ENCODE data around the gene WWOX. TPM values are rescaled to one million over a fixed set of nuclear protein-coding genes. Genes with fewer than 3 reads are reported as not detected.

The WWOX gene
- total RNA-seq, 5 donors from 2014 or later (not counting 1 experiment from before 2014, with no cell fraction given): 21.2 to 26.0 (median 22.6) TPM

GRCh38 chr16:78562650-78563049, 463.2 kb downstream of the WWOX start:
- Mint-ChIP-seq H3K4me1 (peaks cover 12 to 16% (median 12%) of the 10 kb centered on the region in 3 donors), H3K4me3 (no peak overlapping the region), H3K27me3 (no peaks in the 10 kb centered on the region), H3K9me3 (peaks cover 0 to 10% (median 0%) of the 10 kb centered on the region in 3 donors), H3K36me3 (peaks cover 9% of the 10 kb centered on the region), H3K27ac (no peak overlapping the region)
- Histone ChIP-seq H3K9me3 (no peaks in the 10 kb centered on the region), H3K4me1 (ENCODE audit: control insufficient read depth in 1 of 2, extremely low read depth in 1 of 2, insufficient read depth in 2 of 2, low read length in 2 of 2) (peaks cover 0 to 8% of the 10 kb centered on the region in 2 experiments), H3K36me3 (ENCODE audit: control insufficient read depth in 2 of 2, extremely low read depth in 1 of 2, insufficient read depth in 1 of 2, low read length in 1 of 2) (no peaks in the 10 kb centered on the region), H3K27ac (ENCODE audit: low read length) (no peak overlapping the region), H3K4me3 (ENCODE audit: control insufficient read depth in 1 of 2, extremely low read depth in 1 of 2, low read length in 1 of 2) (no peak overlapping the region), H3K27me3 (replicated peaks in 1 of 2; ENCODE audit: control insufficient read depth in 2 of 2, extremely low read depth in 1 of 2, insufficient read depth in 2 of 2, low read length in 1 of 2) (no peaks in the 10 kb centered on the region)
- ChIA-PET CTCF (no interaction called here), POLR2A (no interaction called here)
- WGBS (ENCODE audit: insufficient coverage): 94% methylated on average over 7 of the region's 8 CpGs
- DNase-seq (no peak), ATAC-seq (replicated peaks in 1 of 4) (no peak)

GRCh38 chr16:78563905-78564304, 464.5 kb downstream of the WWOX start:
- peaks cover 0 to 10% (median 0%) of the 10 kb centered on the region in 3 donors for H3K9me3 Mint-ChIP-seq
- CTCF ChIA-PET: no interaction called here
- no peak for DNase-seq

DNA sequence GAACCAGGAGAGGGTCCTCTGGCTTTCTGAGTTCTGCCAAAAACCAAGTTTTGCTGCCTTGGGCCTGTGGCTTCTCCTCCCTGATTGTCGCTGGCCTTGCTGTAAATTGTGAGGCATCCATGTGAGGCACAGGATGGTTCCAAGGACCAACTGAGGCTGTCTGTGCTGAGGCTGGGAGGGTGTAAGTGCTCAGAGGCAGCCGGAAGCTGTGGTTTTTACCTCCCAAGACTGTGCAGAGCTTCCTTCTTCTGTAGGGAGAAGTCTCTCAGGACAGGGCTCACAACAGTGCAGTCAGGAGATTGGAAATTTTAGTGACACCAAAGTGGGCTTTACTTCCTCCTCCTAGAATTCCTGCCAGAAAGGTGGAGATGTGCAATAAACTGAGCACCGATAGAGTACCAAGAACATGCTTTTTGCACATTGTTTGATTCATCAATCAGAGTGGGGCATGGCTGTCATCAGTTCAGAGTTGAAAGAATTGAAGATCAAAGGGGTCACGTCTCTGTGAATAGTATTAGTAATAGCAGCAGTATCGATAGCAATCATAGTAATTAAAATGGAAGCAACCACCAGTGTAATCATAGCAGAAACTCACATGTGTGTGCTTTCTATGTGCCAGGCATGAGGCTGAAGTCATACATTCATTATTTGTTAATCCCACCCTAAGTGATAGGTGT, 467.1 kb downstream of the WWOX start:
- Histone ChIP-seq H3K9me3 (no peaks in the 10 kb centered on the region), H3K27me3 (replicated peaks in 1 of 2; ENCODE audit: control insufficient read depth in 2 of 2, extremely low read depth in 1 of 2, insufficient read depth in 2 of 2, low read length in 1 of 2) (no peaks in the 10 kb centered on the region), H3K36me3 (ENCODE audit: control insufficient read depth in 2 of 2, extremely low read depth in 1 of 2, insufficient read depth in 1 of 2, low read length in 1 of 2) (no peaks in the 10 kb centered on the region), H3K27ac (ENCODE audit: low read length) (no peak overlapping the region), H3K4me3 (ENCODE audit: control insufficient read depth in 1 of 2, extremely low read depth in 1 of 2, low read length in 1 of 2) (no peak overlapping the region), H3K4me1 (ENCODE audit: control insufficient read depth in 1 of 2, extremely low read depth in 1 of 2, insufficient read depth in 2 of 2, low read length in 2 of 2) (peaks cover 0 to 8% of the 10 kb centered on the region in 2 experiments)
- peaks cover 9% of the 10 kb centered on the region for H3K36me3 Mint-ChIP-seq
- DNase-seq (peak in 2 of 35 experiments; percentile 4 to 5), ATAC-seq (replicated peaks in 1 of 4) (peak in 3 of 4 experiments; percentile 48 to 53 (median 50))
- 11% methylated on average over 3 of the region's 5 CpGs for WGBS (ENCODE audit: insufficient coverage)
- H3K9me3 Mint-ChIP-seq: peaks cover 0 to 10% (median 0%) of the 10 kb centered on the region in 3 donors
- H3K4me3 Mint-ChIP-seq: peak overlapping the region in 1 of 3 donors; percentile 23
- H3K4me1 Mint-ChIP-seq: peaks cover 12 to 18% (median 12%) of the 10 kb centered on the region in 3 donors
- CTCF ChIA-PET: no interaction called here
- no peak overlapping the region for H3K27ac Mint-ChIP-seq
- POLR2A ChIA-PET: no interaction called here
- no peaks in the 10 kb centered on the region for H3K27me3 Mint-ChIP-seq

More at GRCh38 chr16:78563905-78564304, 464.5 kb downstream of the WWOX start:
- no peak for ATAC-seq (replicated peaks in 1 of 4)
- no peak overlapping the region for H3K4me3 Mint-ChIP-seq
- no peak overlapping the region for H3K27ac Mint-ChIP-seq
- Histone ChIP-seq H3K9me3 (no peaks in the 10 kb centered on the region), H3K4me1 (ENCODE audit: control insufficient read depth in 1 of 2, extremely low read depth in 1 of 2, insufficient read depth in 2 of 2, low read length in 2 of 2) (peaks cover 0 to 8% of the 10 kb centered on the region in 2 experiments), H3K36me3 (ENCODE audit: control insufficient read depth in 2 of 2, extremely low read depth in 1 of 2, insufficient read depth in 1 of 2, low read length in 1 of 2) (no peaks in the 10 kb centered on the region), H3K27ac (ENCODE audit: low read length) (no peak overlapping the region), H3K27me3 (replicated peaks in 1 of 2; ENCODE audit: control insufficient read depth in 2 of 2, extremely low read depth in 1 of 2, insufficient read depth in 2 of 2, low read length in 1 of 2) (no peaks in the 10 kb centered on the region), H3K4me3 (ENCODE audit: control insufficient read depth in 1 of 2, extremely low read depth in 1 of 2, low read length in 1 of 2) (no peak overlapping the region)
- 91% methylated on average over 6 of the region's 7 CpGs for WGBS (ENCODE audit: insufficient coverage)
- POLR2A ChIA-PET: interaction anchor here in 1 of 2 donors (0.6 kb wide), 1 partner anchor 154 kb away, joined by 4 read pairs; no protein-coding TSS in a partner anchor
- peaks cover 9% of the 10 kb centered on the region for H3K36me3 Mint-ChIP-seq
- H3K27me3 Mint-ChIP-seq: no peaks in the 10 kb centered on the region
- H3K4me1 Mint-ChIP-seq: peaks cover 12 to 16% (median 12%) of the 10 kb centered on the region in 3 donors

DNA sequence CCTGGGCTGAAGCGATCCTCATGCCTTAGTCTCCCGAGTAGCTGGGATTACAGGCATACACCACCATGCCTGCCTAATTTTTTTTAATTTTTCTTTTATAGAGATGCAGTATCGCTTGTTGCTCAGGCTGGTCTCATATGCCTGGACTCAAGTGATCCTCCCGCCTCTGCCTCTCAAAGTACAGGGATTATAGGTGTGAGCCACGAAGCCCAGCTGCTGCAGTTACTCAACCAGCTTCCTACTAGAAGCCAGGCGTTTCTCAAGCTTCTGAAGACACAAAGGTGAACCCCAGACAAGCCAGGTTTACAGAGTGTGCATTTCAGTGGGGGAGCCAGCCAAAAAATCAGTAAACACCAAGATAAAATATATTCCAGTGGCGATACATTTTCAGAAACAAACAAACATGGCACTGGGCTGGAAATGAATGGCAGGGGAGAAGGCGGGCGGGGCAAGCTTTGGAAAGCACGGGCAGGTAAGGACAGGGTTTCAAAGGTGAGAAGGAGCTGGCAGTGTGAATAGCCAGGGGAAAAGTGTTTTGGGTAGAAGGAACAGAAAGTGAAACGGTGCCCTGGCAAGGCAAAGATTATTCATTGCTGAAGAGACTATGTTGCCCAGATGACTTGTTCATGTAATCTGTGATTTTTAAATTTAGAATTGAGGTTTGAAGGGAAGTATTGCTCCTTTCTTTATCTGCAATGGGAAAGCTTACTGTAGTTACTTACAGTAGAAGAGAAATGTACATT, 471.1 kb downstream of the WWOX start:
- POLR2A ChIA-PET: no interaction called here
- CTCF ChIA-PET: no interaction called here
- Mint-ChIP-seq H3K27me3 (no peaks in the 10 kb centered on the region), H3K4me1 (peaks cover 12 to 15% (median 12%) of the 10 kb centered on the region in 3 donors), H3K36me3 (peaks cover under 1% of the 10 kb centered on the region), H3K27ac (no peak overlapping the region), H3K4me3 (no peak overlapping the region), H3K9me3 (peaks cover 0 to 6% (median 0%) of the 10 kb centered on the region in 3 donors)
- H3K27ac ChIP-seq (ENCODE audit: low read length): no peak overlapping the region
- ATAC-seq (replicated peaks in 1 of 4): no peak
- peaks cover 0 to 8% of the 10 kb centered on the region in 2 experiments for H3K4me1 ChIP-seq (ENCODE audit: control insufficient read depth in 1 of 2, extremely low read depth in 1 of 2, insufficient read depth in 2 of 2, low read length in 2 of 2)
- no peak for DNase-seq
- WGBS (ENCODE audit: insufficient coverage): 76% methylated on average over 7 of the region's 11 CpGs
- H3K36me3 ChIP-seq (ENCODE audit: control insufficient read depth in 2 of 2, extremely low read depth in 1 of 2, insufficient read depth in 1 of 2, low read length in 1 of 2): no peaks in the 10 kb centered on the region
- no peak overlapping the region for H3K4me3 ChIP-seq (ENCODE audit: control insufficient read depth in 1 of 2, extremely low read depth in 1 of 2, low read length in 1 of 2)
- H3K27me3 ChIP-seq (replicated peaks in 1 of 2; ENCODE audit: control insufficient read depth in 2 of 2, extremely low read depth in 1 of 2, insufficient read depth in 2 of 2, low read length in 1 of 2): no peaks in the 10 kb centered on the region
- H3K9me3 ChIP-seq: no peaks in the 10 kb centered on the region

- no peak for ATAC-seq (replicated peaks in 1 of 4)
- H3K9me3 Mint-ChIP-seq: peaks cover 0 to 6% (median 0%) of the 10 kb centered on the region in 3 donors
Observed at GRCh38 chr16:78571434-78571833, 472.0 kb downstream of the WWOX start.

DNA sequence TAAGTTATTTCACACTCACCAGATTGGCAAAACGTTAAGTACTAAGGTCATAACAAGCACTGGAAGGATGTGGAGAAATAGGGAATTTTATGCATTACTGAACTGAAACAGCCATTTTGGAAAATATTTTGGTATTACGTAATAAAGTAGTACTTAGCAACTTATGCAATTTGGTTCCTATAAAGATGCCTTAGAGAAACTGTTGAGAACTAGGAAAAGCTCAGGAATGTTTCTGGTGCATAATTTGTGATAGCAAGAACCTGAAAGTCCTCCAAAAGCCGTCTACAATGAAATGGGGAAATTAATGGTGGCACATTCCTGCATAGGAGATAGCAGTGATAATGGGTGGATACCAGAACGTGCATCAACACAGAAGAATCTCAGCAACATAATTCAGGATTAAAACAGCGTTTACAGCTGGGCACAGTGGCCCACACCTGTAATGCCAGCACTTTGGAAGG, 472.5 kb downstream of the WWOX start:
- no peaks in the 10 kb centered on the region for H3K9me3 ChIP-seq
- H3K4me1 Mint-ChIP-seq: peaks cover 0 to 4% (median 3%) of the 10 kb centered on the region in 3 donors
- H3K27ac ChIP-seq (ENCODE audit: low read length): no peak overlapping the region
- ChIA-PET CTCF (no interaction called here), POLR2A (no interaction called here)
- H3K4me1 ChIP-seq (ENCODE audit: control insufficient read depth in 1 of 2, extremely low read depth in 1 of 2, insufficient read depth in 2 of 2, low read length in 2 of 2): peaks cover 0 to 3% of the 10 kb centered on the region in 2 experiments
- DNase-seq: no peak
- H3K27me3 ChIP-seq (replicated peaks in 1 of 2; ENCODE audit: control insufficient read depth in 2 of 2, extremely low read depth in 1 of 2, insufficient read depth in 2 of 2, low read length in 1 of 2): no peaks in the 10 kb centered on the region
- 94% methylated on average over 2 of the region's 5 CpGs for WGBS (ENCODE audit: insufficient coverage)
- H3K27ac Mint-ChIP-seq: no peak overlapping the region
- no peaks in the 10 kb centered on the region for H3K27me3 Mint-ChIP-seq
- H3K36me3 ChIP-seq (ENCODE audit: control insufficient read depth in 2 of 2, extremely low read depth in 1 of 2, insufficient read depth in 1 of 2, low read length in 1 of 2): no peaks in the 10 kb centered on the region
- no peaks in the 10 kb centered on the region for H3K36me3 Mint-ChIP-seq
- H3K4me3 ChIP-seq (ENCODE audit: control insufficient read depth in 1 of 2, extremely low read depth in 1 of 2, low read length in 1 of 2): no peak overlapping the region
- H3K9me3 Mint-ChIP-seq: peaks cover 0 to 6% (median 0%) of the 10 kb centered on the region in 3 donors
- no peak overlapping the region for H3K4me3 Mint-ChIP-seq
- ATAC-seq (replicated peaks in 1 of 4): no peak

More at GRCh38 chr16:78571434-78571833, 472.0 kb downstream of the WWOX start:
- ChIA-PET POLR2A (no interaction called here), CTCF (no interaction called here)
- 100% methylated on average over 4 of the region's 8 CpGs for WGBS (ENCODE audit: insufficient coverage)
- Mint-ChIP-seq H3K4me1 (peaks cover 5 to 9% (median 7%) of the 10 kb centered on the region in 3 donors), H3K4me3 (no peak overlapping the region), H3K27ac (no peak overlapping the region), H3K36me3 (no peaks in the 10 kb centered on the region), H3K27me3 (no peaks in the 10 kb centered on the region)
- Histone ChIP-seq H3K4me1 (ENCODE audit: control insufficient read depth in 1 of 2, extremely low read depth in 1 of 2, insufficient read depth in 2 of 2, low read length in 2 of 2) (peaks cover 0 to 5% of the 10 kb centered on the region in 2 experiments), H3K36me3 (ENCODE audit: control insufficient read depth in 2 of 2, extremely low read depth in 1 of 2, insufficient read depth in 1 of 2, low read length in 1 of 2) (no peaks in the 10 kb centered on the region), H3K27me3 (replicated peaks in 1 of 2; ENCODE audit: control insufficient read depth in 2 of 2, extremely low read depth in 1 of 2, insufficient read depth in 2 of 2, low read length in 1 of 2) (no peaks in the 10 kb centered on the region), H3K9me3 (no peaks in the 10 kb centered on the region), H3K27ac (ENCODE audit: low read length) (no peak overlapping the region), H3K4me3 (ENCODE audit: control insufficient read depth in 1 of 2, extremely low read depth in 1 of 2, low read length in 1 of 2) (no peak overlapping the region)
- DNase-seq: no peak
